ENCODE results near the gene SPDYE1.
"Not testable (repeated sequence)": the region's sequence is repeated elsewhere in the genome, so short reads cannot be mapped to it uniquely, and the experiment has no call there.

Gene SPDYE1

DNA sequence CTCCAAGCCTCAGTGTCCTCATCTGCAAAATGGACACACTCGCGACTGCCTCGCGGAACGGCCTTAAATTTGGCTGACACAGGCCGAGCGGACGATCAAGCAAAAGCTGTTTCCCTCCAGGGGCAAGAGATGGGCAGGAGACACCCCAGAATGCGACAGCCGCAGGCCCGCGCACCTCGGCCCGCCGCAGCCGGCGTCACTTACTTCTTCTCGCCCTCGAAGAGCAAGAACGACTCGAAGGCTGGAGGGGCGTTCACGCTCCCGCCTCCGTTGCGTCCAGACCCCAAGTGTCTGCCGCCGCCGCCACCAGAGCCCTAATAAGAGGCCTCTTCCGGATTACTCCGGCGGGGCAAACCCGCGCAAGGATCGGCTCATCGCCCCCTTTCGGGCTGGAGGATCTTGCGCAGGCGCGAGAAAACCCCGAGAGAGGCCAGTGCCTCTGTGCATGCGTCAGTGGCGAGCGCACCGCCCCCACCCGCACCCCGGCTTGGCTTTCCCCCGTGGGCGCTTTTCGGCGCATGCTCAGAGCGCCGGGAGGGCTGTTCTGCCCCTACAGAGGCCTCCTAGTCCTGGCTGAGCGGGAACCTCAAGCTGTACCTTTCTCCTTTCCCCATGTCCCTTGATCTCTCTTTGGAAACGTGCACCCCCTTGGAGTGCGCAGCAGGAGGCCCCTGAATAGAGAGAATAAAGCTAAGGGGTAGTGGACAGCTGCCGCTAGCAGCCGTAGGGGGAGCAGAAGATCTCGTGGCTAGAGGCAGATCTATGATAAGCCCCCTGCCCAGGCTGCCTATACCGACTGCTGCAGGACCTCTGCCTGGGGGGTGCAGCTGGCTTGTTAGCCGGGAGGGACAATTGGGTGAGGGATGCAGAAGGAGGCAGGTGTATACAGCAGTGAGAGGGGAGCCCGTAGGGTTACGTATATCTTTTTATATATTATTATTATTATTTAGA is 21.4 kb downstream of the SPDYE1 start:
- H3K36me3 Mint-ChIP-seq (ENCODE audit: insufficient read depth); H3K4me1 Mint-ChIP-seq; H3K27me3 Mint-ChIP-seq; H3K9me3 Mint-ChIP-seq: not testable (repeated sequence)
- Mint-ChIP-seq H3K4me3 (peak overlapping the region; percentile 83), H3K27ac (ENCODE audit: low read depth) (peak overlapping the region; percentile 81)
- DNase-seq (ENCODE audit: low spot score in 2 of 2) (peak; percentile 99 to 100), ATAC-seq (replicated peaks; ENCODE audit: extremely low read depth, poor library complexity, severe bottlenecking) (peak; percentile 97)

DNA sequence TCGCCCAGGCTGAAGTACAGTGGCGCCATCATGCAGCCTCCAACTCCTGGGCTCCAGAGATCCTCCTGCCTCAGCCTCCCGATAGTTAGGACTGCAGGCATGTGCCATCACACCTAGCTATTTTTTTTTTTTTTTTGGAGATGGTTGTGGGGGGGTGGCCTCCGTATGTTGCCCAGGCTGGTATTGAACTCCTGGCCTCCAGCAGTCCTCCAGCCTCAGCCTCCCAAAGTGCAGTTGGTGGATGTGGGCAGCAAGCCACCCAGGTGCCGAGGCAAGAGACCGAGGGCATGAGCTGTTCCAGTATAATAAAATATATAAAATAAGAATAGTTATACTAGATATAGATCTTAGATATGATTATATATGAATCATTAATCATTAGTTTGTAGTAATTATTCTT is 22.1 kb downstream of the SPDYE1 start:
- DNase-seq (ENCODE audit: low spot score in 2 of 2); H3K27me3 Mint-ChIP-seq; H3K9me3 Mint-ChIP-seq; H3K36me3 Mint-ChIP-seq (ENCODE audit: insufficient read depth); H3K4me1 Mint-ChIP-seq; ATAC-seq (replicated peaks; ENCODE audit: extremely low read depth, poor library complexity, severe bottlenecking); H3K4me3 Mint-ChIP-seq: not testable (repeated sequence)
- peak overlapping the region; percentile 81 for H3K27ac Mint-ChIP-seq (ENCODE audit: low read depth)

DNA sequence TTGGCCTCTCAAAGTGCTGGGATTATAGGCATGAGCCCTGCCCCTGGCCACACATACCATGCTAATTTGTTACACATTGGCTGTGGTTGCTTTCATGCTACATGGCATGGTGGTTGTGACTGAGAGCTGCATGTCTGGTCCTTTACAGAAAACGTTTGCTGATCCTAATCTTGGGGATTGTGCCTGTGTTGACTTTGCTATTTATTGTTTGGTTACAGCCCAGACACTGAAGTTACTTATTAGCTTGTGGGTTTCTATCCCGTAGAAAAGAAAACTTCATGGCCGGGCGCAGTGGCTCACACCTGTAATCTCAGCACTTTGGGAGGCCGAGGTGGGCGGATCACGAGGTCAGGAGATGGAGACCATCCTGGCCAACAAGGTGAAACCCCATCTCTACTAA is 24.4 kb downstream of the SPDYE1 start:
- H3K4me1 Mint-ChIP-seq; H3K9me3 Mint-ChIP-seq; H3K27ac Mint-ChIP-seq (ENCODE audit: low read depth); DNase-seq (ENCODE audit: low spot score in 2 of 2); H3K4me3 Mint-ChIP-seq; ATAC-seq (replicated peaks; ENCODE audit: extremely low read depth, poor library complexity, severe bottlenecking); H3K27me3 Mint-ChIP-seq; H3K36me3 Mint-ChIP-seq (ENCODE audit: insufficient read depth): not testable (repeated sequence)

DNA sequence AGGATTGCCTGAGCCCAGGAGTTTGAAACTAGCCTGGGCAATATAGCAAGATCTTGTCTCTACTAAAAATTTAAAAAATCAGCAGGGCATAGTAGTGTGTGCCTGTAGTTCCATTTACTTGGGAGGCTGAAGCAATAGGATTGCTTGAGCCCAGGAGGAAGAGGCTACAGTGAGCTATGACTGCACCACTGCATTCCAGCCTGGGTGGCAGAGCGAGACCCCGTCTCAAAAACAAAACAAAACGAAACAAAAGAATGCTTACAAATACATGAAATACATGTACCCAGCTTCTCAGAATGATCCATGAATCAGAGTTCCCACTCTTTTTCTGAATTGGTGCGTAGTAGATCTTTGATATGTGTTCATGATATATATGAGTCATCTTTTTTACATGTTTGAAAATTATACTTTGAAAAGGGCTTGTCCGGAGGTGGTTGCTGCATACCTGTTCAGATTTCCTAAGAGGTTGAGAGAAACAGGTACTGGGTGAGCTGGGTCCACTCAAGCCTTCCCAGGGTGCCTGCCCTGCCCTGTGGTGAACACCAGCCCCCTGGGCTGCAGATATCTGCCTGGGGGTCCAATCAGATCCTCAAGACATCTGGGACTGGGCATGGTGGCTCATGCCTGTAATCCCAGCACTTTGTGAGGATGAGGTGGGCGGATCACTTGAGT is 25.2 kb downstream of the SPDYE1 start:
- not testable (repeated sequence) for ATAC-seq (replicated peaks; ENCODE audit: extremely low read depth, poor library complexity, severe bottlenecking); H3K36me3 Mint-ChIP-seq (ENCODE audit: insufficient read depth); H3K4me3 Mint-ChIP-seq; DNase-seq (ENCODE audit: low spot score in 2 of 2); H3K27me3 Mint-ChIP-seq; H3K4me1 Mint-ChIP-seq; H3K9me3 Mint-ChIP-seq; H3K27ac Mint-ChIP-seq (ENCODE audit: low read depth)

DNA sequence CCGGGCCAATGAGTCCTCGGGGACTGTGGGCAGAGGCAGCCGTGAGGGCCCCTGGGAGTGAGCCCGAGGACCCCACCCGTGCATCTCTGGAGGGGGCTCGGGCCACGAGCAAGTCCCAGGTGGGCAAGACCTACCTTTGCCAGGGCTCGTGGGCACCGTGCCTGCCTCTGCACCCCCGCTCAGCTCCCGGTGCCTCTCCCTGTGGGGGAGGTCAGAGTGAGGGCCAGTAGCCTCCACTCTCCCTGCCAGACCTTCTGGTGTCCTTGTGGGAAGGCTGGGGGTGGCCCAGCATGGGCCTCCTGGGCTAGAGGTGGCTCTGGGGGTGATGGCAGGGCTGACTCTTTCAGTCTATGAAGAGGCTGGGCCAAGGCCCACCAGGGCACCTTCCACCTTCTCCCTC is 31.7 kb downstream of the SPDYE1 start:
- DNase-seq (ENCODE audit: low spot score in 2 of 2); H3K4me3 Mint-ChIP-seq; H3K4me1 Mint-ChIP-seq; H3K36me3 Mint-ChIP-seq (ENCODE audit: insufficient read depth); H3K9me3 Mint-ChIP-seq; H3K27ac Mint-ChIP-seq (ENCODE audit: low read depth); H3K27me3 Mint-ChIP-seq; ATAC-seq (replicated peaks; ENCODE audit: extremely low read depth, poor library complexity, severe bottlenecking): not testable (repeated sequence)

DNA sequence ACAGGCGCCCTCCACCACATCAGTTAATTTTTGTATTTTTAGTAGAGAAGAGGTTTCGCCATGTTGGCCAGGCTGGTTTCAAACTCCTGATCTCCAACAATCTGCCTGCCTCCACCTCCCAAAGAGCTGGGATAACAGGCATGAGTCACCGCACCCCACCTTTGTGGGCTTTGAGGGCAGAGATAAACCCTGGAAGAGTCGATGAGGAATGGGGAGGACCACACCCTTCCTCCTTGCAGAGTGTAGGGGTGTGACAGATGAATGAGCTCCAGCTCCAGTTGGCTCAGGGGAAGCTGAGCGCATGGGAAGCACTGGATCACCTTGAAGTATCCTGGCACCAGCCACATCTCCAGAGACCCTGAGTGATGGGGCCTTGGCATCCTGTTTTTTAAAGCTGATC is 32.3 kb downstream of the SPDYE1 start:
- ATAC-seq (replicated peaks; ENCODE audit: extremely low read depth, poor library complexity, severe bottlenecking); H3K36me3 Mint-ChIP-seq (ENCODE audit: insufficient read depth); DNase-seq (ENCODE audit: low spot score in 2 of 2); H3K4me1 Mint-ChIP-seq; H3K4me3 Mint-ChIP-seq; H3K9me3 Mint-ChIP-seq; H3K27me3 Mint-ChIP-seq; H3K27ac Mint-ChIP-seq (ENCODE audit: low read depth): not testable (repeated sequence)

DNA sequence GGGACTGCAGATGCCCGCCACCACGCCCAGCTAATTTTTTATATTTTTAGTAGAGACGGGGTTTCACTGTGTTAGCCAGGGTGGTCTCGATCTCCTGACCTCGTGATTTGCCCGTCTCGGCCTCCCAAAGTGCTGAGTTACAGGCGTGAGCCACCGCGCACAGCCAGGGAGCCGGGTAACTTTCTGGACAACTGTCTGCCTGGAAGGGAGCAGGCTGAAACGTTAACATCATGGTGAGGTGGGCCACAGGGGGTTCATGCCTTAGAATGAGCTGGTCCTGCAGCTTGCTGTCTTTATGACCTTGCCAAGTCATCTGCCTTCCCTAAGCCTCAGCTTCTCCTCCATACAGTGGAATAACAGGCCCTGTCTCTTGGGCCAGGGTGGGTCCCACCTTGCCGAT is 33.6 kb downstream of the SPDYE1 start:
- H3K36me3 Mint-ChIP-seq (ENCODE audit: insufficient read depth); H3K27me3 Mint-ChIP-seq; H3K4me3 Mint-ChIP-seq; H3K27ac Mint-ChIP-seq (ENCODE audit: low read depth); H3K9me3 Mint-ChIP-seq; ATAC-seq (replicated peaks; ENCODE audit: extremely low read depth, poor library complexity, severe bottlenecking); DNase-seq (ENCODE audit: low spot score in 2 of 2); H3K4me1 Mint-ChIP-seq: not testable (repeated sequence)

DNA sequence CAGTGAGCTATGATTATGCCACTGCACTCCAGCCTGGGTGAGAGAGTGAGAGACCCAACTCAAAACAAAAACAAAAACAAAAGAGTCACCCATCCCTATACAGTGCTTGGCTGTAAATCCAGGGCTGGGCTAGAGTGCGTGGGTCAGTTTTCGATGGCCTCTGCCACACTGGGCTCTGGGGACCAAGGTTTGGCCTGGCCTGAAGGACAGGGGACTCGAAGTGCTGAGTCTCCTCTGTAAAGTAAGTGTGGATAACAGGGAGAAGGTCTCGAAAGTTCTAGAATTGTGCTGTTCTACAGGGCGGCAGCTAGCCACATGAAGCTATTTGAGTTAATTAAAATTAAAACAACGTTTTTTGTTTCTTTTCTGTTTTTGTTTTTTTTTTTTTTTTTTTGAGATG is 34.3 kb downstream of the SPDYE1 start:
- not testable (repeated sequence) for DNase-seq (ENCODE audit: low spot score in 2 of 2); H3K4me3 Mint-ChIP-seq; H3K36me3 Mint-ChIP-seq (ENCODE audit: insufficient read depth); ATAC-seq (replicated peaks; ENCODE audit: extremely low read depth, poor library complexity, severe bottlenecking); H3K27ac Mint-ChIP-seq (ENCODE audit: low read depth); H3K4me1 Mint-ChIP-seq; H3K9me3 Mint-ChIP-seq; H3K27me3 Mint-ChIP-seq

DNA sequence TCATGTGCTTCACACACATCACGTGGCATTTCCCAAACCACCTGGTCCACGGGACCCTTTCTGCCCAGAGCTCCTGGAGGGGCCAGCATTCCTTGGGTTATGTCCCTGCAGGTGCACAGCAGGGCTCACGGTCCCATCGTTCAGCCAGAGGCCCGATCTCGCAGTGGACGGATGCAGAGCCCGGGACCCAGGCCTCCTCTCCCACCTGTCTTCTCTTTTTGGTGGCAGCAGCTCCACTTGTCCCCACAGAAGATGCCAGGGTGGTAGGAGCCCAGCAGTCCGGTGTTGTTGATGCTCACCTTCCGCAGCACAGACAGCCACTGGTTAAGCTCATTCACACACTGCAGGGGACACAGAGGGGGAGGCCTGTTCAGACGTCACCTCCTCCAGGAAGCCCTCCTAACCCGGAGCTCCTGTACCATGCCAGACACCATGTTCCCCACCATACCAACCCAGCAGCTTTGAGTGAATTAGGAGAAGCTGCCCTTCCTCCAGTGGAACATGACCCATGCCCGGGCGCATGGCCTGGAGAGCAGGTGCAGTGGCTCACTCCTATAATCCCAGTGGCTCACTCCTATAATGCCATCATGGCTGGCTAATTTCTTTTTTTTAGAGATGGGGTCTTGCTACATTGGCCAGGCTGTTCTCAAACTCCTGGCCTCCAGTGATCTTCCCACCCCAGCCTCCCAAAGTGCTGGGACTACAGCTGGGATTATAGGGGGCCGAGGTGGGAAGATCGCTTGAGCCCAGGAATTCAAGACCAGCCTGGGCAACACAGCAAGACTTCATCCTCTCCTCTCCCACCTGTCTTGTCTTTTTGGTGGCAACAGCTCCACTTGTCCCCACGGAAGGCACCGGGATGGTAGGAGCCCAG is 36.5 kb downstream of the SPDYE1 start:
- not testable (repeated sequence) for H3K4me3 Mint-ChIP-seq; H3K27ac Mint-ChIP-seq (ENCODE audit: low read depth); H3K36me3 Mint-ChIP-seq (ENCODE audit: insufficient read depth); ATAC-seq (replicated peaks; ENCODE audit: extremely low read depth, poor library complexity, severe bottlenecking); H3K27me3 Mint-ChIP-seq; H3K9me3 Mint-ChIP-seq; H3K4me1 Mint-ChIP-seq; DNase-seq (ENCODE audit: low spot score in 2 of 2)

DNA sequence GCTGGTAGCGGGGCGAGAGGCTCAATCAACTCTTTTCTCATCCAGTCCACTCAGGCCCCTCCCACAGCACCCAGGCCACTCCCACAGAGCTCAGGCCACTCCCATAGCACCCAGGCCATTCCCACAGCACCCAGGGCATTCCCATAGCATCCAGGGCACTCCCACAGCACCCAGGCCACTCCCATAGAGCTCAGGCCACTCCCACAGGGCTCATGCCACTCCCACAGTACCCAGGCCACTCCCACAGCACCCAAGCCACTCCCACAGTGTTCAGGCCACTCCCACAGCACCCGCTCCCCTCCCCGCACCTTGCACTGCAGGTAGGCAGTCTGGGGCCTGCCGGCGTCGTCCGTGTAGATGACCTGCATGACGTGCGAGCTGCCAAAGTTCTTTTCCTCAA is 38.7 kb downstream of the SPDYE1 start:
- H3K27ac Mint-ChIP-seq (ENCODE audit: low read depth); H3K36me3 Mint-ChIP-seq (ENCODE audit: insufficient read depth); H3K27me3 Mint-ChIP-seq; H3K4me1 Mint-ChIP-seq; H3K9me3 Mint-ChIP-seq; H3K4me3 Mint-ChIP-seq; ATAC-seq (replicated peaks; ENCODE audit: extremely low read depth, poor library complexity, severe bottlenecking); DNase-seq (ENCODE audit: low spot score in 2 of 2): not testable (repeated sequence)

DNA sequence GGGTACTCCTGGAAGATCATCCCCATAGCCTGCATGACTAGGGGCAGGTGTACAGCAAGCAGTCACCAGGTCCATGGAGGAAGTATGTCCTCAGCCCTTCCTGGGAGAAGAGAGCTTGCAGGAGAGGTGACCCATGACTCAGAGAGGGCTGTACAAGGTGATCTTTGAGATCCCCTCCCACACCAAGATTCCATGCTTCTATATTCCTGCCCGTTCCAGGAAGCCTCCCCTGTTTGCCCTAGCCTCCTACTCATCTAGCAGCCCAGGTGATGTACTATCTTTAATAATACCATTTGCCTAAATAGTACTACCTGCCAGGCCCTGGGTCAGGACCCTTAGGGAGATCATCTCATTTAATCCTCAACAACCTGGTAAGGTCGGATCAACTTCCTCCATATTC is 40.3 kb downstream of the SPDYE1 start:
- not testable (repeated sequence) for DNase-seq (ENCODE audit: low spot score in 2 of 2); H3K4me1 Mint-ChIP-seq; H3K4me3 Mint-ChIP-seq; H3K27me3 Mint-ChIP-seq; ATAC-seq (replicated peaks; ENCODE audit: extremely low read depth, poor library complexity, severe bottlenecking); H3K9me3 Mint-ChIP-seq; H3K36me3 Mint-ChIP-seq (ENCODE audit: insufficient read depth)
- peak overlapping the region; percentile 41 for H3K27ac Mint-ChIP-seq (ENCODE audit: low read depth)

DNA sequence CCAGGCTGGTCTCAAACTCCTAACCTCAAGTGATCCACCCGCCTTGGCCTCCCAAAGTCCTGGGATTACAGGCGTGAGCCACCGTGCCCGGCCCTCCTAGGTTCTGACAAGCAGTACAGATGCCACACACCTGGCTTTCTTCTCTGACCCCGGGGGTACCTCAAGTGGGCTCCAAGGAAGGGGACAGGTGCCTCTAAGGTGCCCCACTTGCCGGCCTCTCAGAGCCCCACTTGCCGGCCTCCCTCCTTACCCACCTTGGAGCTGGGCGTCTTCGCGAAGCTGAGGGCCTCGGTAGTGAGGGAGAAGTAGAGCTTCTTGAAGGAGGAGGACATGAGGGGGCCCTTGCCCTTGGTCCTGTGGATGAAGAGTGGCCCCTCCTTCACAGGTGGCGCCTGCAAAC is 40.9 kb downstream of the SPDYE1 start:
- H3K36me3 Mint-ChIP-seq (ENCODE audit: insufficient read depth); H3K4me3 Mint-ChIP-seq; ATAC-seq (replicated peaks; ENCODE audit: extremely low read depth, poor library complexity, severe bottlenecking); H3K9me3 Mint-ChIP-seq; H3K27me3 Mint-ChIP-seq; DNase-seq (ENCODE audit: low spot score in 2 of 2); H3K4me1 Mint-ChIP-seq: not testable (repeated sequence)
- peak overlapping the region; percentile 53 for H3K27ac Mint-ChIP-seq (ENCODE audit: low read depth)

Measured in central memory CD8-positive, alpha-beta T cell (primary cell).